ENCODE results near the gene ANKRD11.
A peak's percentile ranks its signal among the peaks of the same experiment; 100 is the strongest.
"Not testable (repeated sequence)": the region's sequence is repeated elsewhere in the genome, so short reads cannot be mapped to it uniquely, and the experiment has no call there.

The ANKRD11 gene

DNA sequence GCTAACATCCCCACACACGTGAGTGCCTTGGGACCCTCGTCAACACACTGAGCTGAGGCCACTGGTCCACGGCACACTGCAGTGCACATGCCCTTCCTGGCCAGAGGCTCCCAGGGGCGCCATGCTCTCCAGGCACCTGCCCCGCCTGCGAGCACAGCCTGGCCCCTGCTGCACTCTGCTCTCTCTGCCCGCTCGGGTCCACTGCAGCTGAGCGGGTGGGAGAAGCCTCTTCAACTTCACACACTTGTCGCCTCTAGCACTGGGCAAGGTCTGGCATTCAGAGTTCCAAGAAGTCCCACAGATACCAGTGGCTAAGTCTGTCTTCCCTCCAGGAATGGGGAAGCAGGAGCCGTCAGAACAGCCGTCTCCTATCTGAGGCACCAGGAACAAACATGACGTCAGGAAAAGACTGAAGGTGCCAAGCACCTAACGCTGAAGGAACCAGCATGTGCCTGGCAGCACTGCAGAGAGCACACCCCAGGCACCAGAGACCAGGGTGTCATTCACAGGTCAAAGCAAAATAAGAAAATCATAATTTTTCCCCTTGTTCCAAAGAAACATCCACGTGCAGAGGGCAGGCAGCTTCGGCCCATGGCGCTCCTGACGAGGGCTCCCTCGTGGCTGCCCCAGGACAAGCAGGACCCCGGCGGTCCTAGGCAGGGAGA lies 189.9 kb downstream of the ANKRD11 start:
- TF ChIP-seq, protein P1, sequence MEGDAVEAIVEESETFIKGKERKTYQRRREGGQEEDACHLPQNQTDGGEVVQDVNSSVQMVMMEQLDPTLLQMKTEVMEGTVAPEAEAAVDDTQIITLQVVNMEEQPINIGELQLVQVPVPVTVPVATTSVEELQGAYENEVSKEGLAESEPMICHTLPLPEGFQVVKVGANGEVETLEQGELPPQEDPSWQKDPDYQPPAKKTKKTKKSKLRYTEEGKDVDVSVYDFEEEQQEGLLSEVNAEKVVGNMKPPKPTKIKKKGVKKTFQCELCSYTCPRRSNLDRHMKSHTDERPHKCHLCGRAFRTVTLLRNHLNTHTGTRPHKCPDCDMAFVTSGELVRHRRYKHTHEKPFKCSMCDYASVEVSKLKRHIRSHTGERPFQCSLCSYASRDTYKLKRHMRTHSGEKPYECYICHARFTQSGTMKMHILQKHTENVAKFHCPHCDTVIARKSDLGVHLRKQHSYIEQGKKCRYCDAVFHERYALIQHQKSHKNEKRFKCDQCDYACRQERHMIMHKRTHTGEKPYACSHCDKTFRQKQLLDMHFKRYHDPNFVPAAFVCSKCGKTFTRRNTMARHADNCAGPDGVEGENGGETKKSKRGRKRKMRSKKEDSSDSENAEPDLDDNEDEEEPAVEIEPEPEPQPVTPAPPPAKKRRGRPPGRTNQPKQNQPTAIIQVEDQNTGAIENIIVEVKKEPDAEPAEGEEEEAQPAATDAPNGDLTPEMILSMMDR (IDR thresholded peaks at IDR 0.05; ENCODE audit: low read length, missing control alignments), result no peak
- peak; percentile 84 for DNase-seq (ENCODE audit: low read depth)
- H3K4me3 ChIP-seq (replicated peaks; ENCODE audit: low read depth, low read length), result no peak overlapping the region

DNA sequence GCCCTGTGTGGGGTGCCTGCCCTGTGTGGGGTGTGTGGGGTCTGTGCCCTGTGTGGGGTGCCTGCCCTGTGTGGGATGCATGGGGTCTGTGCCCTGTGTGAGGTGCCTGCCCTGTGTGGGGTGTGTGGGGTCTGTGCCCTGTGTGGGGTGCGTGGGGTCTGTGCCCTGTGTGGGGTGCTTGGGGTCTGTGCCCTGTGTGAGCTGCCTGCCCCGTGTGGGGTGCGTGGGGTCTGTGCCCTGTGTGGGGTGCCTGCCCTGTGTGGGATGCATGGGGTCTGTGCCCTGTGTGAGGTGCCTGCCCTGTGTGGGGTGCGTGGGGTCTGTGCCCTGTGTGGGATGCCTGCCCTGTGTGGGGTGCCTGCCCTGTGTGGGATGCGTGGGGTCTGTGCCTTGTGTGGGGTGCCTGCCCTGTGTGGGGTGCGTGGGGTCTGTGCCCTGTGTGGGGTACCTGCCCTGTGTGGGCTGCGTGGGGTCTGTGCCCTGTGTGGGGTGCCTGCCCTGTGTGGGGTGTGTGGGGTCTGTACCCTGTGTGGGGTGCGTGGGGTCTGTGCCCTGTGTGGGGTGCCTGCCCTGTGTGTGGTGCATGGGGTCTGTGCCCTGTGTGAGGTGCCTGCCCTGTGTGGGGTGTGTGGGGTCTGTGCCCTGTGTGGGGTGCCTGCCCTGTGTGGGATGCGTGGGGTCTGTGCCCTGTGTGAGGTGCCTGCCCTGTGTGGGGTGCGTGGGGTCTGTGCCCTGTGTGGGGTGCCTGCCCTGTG lies 190.8 kb downstream of the ANKRD11 start:
- not testable (repeated sequence) for H3K4me3 ChIP-seq (replicated peaks; ENCODE audit: low read depth, low read length); DNase-seq (ENCODE audit: low read depth)

DNA sequence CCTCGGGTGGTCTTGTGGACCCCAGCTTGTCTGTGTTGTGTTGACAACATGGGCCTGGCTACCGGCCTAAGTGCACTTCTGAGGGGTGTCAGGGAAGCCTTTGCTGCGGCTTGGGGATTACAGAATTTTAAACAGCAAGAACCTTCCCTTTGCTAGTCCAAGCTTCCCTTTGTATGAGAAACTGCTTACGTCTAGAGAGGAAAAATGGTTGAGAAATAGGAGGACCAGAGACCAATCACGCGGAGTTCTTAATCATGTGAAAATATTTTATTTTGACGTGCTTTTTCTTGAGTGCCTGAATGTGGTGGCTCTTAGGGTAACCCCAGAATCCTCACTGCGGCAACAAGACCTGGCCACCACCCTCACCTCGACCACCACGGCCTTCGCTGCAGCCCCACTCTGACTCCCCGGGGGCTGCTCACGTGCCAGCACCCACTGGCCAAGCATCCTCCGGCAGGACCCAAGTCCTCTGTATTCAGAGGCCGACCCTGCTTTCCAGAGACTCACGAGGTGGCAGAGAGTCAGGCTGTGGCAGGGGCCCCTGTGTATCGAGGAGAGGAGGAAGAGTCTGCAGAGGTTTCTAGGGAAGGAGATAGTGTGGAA lies 191.6 kb downstream of the ANKRD11 start:
- TF ChIP-seq, protein P1 (IDR thresholded peaks at IDR 0.05; ENCODE audit: low read length, missing control alignments), result no peak
- DNase-seq (ENCODE audit: low read depth), result no peak
- no peak overlapping the region for H3K4me3 ChIP-seq (replicated peaks; ENCODE audit: low read depth, low read length)

DNA sequence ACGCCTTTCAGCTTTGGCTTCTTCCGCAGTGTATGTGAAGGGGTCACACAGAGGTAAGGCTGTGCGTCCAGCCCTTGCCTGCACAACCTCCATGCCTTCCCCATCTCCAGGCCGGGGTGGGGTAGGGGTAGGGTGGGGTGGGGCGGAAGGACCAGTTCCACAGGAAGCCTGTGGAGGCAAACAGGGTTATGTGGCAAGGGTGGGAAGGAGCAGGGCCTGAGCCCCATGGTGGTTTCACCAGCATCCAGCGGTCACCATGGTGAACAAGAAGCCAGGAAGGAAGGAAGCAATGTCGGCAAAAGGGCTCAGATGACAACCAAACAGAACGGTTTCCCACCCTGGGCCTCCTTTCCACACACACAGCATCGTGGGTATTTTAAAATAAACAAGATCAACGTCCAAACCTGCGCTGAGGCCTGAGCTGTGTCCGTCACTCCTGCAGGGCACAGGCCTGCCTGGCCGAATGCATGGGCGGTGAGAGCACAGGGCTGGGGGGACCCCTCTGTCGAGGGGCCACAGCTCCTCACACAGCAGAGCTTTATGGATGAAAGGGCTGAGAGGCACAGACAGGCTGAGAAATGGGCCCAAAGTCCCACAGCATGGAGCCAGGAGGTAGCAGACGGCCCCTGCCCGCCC lies 192.3 kb downstream of the ANKRD11 start:
- no peak overlapping the region for H3K4me3 ChIP-seq (replicated peaks; ENCODE audit: low read depth, low read length)

DNA sequence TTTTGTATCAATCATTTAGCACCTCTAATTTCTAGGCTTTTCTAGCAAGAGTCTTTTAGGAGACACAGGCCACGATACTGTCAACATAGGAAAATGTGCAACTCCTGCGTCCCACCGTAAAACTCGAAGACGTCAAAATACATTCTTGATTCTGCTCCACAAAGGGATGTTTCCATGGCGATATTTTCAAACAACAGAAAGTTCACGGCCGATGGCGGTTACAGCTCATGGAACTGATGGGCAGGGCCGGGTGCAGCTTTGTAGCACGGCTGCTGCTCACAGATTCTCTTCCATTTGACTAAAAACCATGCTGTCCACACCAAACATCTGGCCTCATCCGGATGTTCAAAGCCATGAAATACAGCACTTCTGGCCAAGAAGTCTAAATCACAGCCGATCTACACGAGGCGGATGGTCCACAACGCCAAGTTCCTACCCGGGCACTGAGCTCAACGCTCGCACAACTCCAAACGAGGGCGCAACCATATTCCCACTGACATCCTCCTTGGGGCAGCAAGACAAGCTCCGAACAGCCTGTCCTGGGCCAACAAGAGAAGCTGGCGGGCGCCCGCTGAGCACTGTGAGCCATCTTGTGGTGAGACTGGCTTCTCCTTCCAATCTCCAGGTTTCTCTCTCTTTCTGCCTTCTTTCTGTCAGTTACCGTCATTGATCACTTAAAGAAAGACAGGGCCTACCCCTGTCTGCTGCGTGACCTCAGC lies 193.0 kb downstream of the ANKRD11 start:
- DNase-seq (ENCODE audit: low read depth), result no peak
- H3K4me3 ChIP-seq (replicated peaks; ENCODE audit: low read depth, low read length), result no peak overlapping the region
- TF ChIP-seq, protein P1 (IDR thresholded peaks at IDR 0.05; ENCODE audit: low read length, missing control alignments), result no peak

More for the DNA sequence above, 192.3 kb downstream of the ANKRD11 start:
- DNase-seq (ENCODE audit: low read depth), result no peak
- TF ChIP-seq, protein P1 (IDR thresholded peaks at IDR 0.05; ENCODE audit: low read length, missing control alignments), result no peak

DNA sequence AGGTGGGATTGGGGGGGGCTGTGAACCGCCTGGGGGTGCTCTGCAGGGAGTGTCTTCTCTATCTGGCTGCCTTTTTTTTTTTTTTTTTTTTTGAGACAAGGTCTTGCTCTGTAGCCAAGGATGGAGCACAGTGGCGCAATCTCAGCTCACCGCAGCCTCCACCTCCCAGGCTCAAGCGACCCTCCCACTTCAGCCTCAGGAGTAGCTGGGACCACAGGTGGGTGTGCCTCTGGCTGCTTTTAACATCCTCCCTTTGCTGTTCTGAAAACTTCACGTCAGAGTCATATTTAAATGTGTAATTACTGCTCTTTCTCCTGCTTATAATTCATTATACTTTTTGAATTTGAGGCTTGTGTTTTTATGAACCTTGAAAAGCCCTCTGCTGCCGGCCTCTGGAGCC lies 194.4 kb downstream of the ANKRD11 start:
- DNase-seq (ENCODE audit: low read depth), result peak; percentile 29
- TF ChIP-seq, protein P1 (IDR thresholded peaks at IDR 0.05; ENCODE audit: low read length, missing control alignments), result no peak

More for the DNA sequence above, 194.4 kb downstream of the ANKRD11 start:
- no peak overlapping the region for H3K4me3 ChIP-seq (replicated peaks; ENCODE audit: low read depth, low read length)

Data from fibroblast of pulmonary artery (primary cell).